Measurements from ENCODE around the gene CLEC10A.

CLEC10A gene

GRCh38 chr17:7114241-7114874 is 34.3 kb upstream of the CLEC10A start, which contains the start of gene ASGR2:
ASGR2 (minus strand) TSS chr17:7114822; CDS start chr17:7114240, 582 bp downstream.
- no peak within 1 kb of the TSS for H3K4me2 ChIP-seq (ENCODE audit: low read depth, low read length, poor library complexity, severe bottlenecking)
- H3K4me1 ChIP-seq (ENCODE audit: insufficient read depth, low read length, poor library complexity, severe bottlenecking): peaks cover 4% of the 10 kb centered on the region

GRCh38 chr17:7113273-7114071 is 33.4 kb upstream of the CLEC10A start:
- Histone ChIP-seq H3K9me3 (ENCODE audit: insufficient read depth, low read depth, low read length) (no peaks in the 10 kb centered on the region), H3K79me2 (ENCODE audit: insufficient read depth, low read length) (no peaks in the 10 kb centered on the region), H3K36me3 (ENCODE audit: insufficient read depth, low read length) (no peaks in the 10 kb centered on the region), H3K4me3 (ENCODE audit: low read length, poor library complexity, severe bottlenecking) (no peak overlapping the region), H2AFZ (ENCODE audit: low read length) (no peak overlapping the region), H3F3A (ENCODE audit: low read depth) (no peaks in the 10 kb centered on the region), H3K4me2 (ENCODE audit: low read depth, low read length, poor library complexity, severe bottlenecking) (no peak overlapping the region), H4K20me1 (ENCODE audit: insufficient read depth, low read length, poor library complexity, severe bottlenecking) (no peaks in the 10 kb centered on the region), H3K9me2 (replicated peaks; ENCODE audit: low read depth, low read length) (no peaks in the 10 kb centered on the region), H3K4me1 (ENCODE audit: insufficient read depth, low read length, poor library complexity, severe bottlenecking) (peaks cover 4% of the 10 kb centered on the region), H3K9ac (ENCODE audit: low read depth, low read length, poor library complexity, severe bottlenecking) (no peak overlapping the region), H3K27me3 (ENCODE audit: insufficient read depth, low read length, poor library complexity, severe bottlenecking) (no peaks in the 10 kb centered on the region)
- TF ChIP-seq CTCF (conservative IDR thresholded peaks at IDR 0.05; ENCODE audit: low read length) (no peak), EZH2phosphoT487 (IDR thresholded peaks at IDR 0.05; ENCODE audit: borderline replicate concordance) (no peak)

More at GRCh38 chr17:7114241-7114874, 34.3 kb upstream of the CLEC10A start, which contains the start of gene ASGR2:
- H3K9me3 ChIP-seq (ENCODE audit: insufficient read depth, low read depth, low read length): no peaks in the 10 kb centered on the region
- no peak for TF ChIP-seq CTCF (conservative IDR thresholded peaks at IDR 0.05; ENCODE audit: low read length)
- no peak for TF ChIP-seq EZH2phosphoT487 (IDR thresholded peaks at IDR 0.05; ENCODE audit: borderline replicate concordance)
- H3K27me3 ChIP-seq (ENCODE audit: insufficient read depth, low read length, poor library complexity, severe bottlenecking): no peaks in the 10 kb centered on the region
- H3K9ac ChIP-seq (ENCODE audit: low read depth, low read length, poor library complexity, severe bottlenecking): no peak within 1 kb of the TSS
- no peaks in the 10 kb centered on the region for H3K36me3 ChIP-seq (ENCODE audit: insufficient read depth, low read length)
- no peaks in the 10 kb centered on the region for H3K79me2 ChIP-seq (ENCODE audit: insufficient read depth, low read length)
- H3K4me3 ChIP-seq (ENCODE audit: low read length, poor library complexity, severe bottlenecking): no peak within 1 kb of the TSS
- H3K9me2 ChIP-seq (replicated peaks; ENCODE audit: low read depth, low read length): no peaks in the 10 kb centered on the region
- no peaks in the 10 kb centered on the region for H4K20me1 ChIP-seq (ENCODE audit: insufficient read depth, low read length, poor library complexity, severe bottlenecking)
- H2AFZ ChIP-seq (ENCODE audit: low read length): no peak within 1 kb of the TSS
- no peaks in the 10 kb centered on the region for H3F3A ChIP-seq (ENCODE audit: low read depth)

- TF ChIP-seq CTCF (conservative IDR thresholded peaks at IDR 0.05; ENCODE audit: low read length): no peak
- no peak for TF ChIP-seq EZH2phosphoT487 (IDR thresholded peaks at IDR 0.05; ENCODE audit: borderline replicate concordance)
- Histone ChIP-seq H4K20me1 (ENCODE audit: insufficient read depth, low read length, poor library complexity, severe bottlenecking) (no peaks in the 10 kb centered on the region), H3K27me3 (ENCODE audit: insufficient read depth, low read length, poor library complexity, severe bottlenecking) (no peaks in the 10 kb centered on the region), H3K79me2 (ENCODE audit: insufficient read depth, low read length) (no peaks in the 10 kb centered on the region), H3K9me2 (replicated peaks; ENCODE audit: low read depth, low read length) (no peaks in the 10 kb centered on the region), H3K4me2 (ENCODE audit: low read depth, low read length, poor library complexity, severe bottlenecking) (no peak overlapping the region), H3F3A (ENCODE audit: low read depth) (no peaks in the 10 kb centered on the region), H3K9ac (ENCODE audit: low read depth, low read length, poor library complexity, severe bottlenecking) (no peak overlapping the region), H3K9me3 (ENCODE audit: insufficient read depth, low read depth, low read length) (no peaks in the 10 kb centered on the region), H3K4me1 (ENCODE audit: insufficient read depth, low read length, poor library complexity, severe bottlenecking) (peaks cover 4% of the 10 kb centered on the region), H2AFZ (ENCODE audit: low read length) (no peak overlapping the region), H3K4me3 (ENCODE audit: low read length, poor library complexity, severe bottlenecking) (no peak overlapping the region), H3K36me3 (ENCODE audit: insufficient read depth, low read length) (no peaks in the 10 kb centered on the region)
Observed at GRCh38 chr17:7112510-7113108, 32.6 kb upstream of the CLEC10A start.
